Activated CD8-positive, alpha-beta memory T cell treated with anti-CD3 and anti-CD28 coated beads, Interleukin-2, amount 10 ng/mL, durations not matched to agents 7 days and 5 days (primary cell): ENCODE data around the gene CAMTA1. TPM values are rescaled to one million over a fixed set of nuclear protein-coding genes. Genes with fewer than 3 reads are reported as not detected.

Experiments used
- ATAC-seq: fragments of 150-1000 bp; cut with Tn5 transposase; one replicate; pipeline ENCODE4 v1.10.0; 2021; ENCODE audit warnings: moderate library complexity
- CTCF ChIA-PET: fragments of 350-600 bp; sonication (Branson Sonifier 250); formaldehyde crosslinking; loops from one replicate; lab custom pipeline; 2021; ENCODE audit warnings: antibody characterized with exemption; lab: Charles Lee
- DNase-seq: peaks from one replicate; pipeline ENCODE4 v3.0.0-alpha.2; 2020
- H3K27ac Mint-ChIP-seq: one replicate; pipeline ENCODE4 v1.8.0; 2021; ENCODE audit warnings: mild to moderate bottlenecking, mixed read lengths
- H3K27me3 Mint-ChIP-seq: one replicate; pipeline ENCODE4 v1.8.0; 2021; ENCODE audit warnings: mixed read lengths
- H3K36me3 Mint-ChIP-seq: one replicate; pipeline ENCODE4 v1.8.0; 2021; ENCODE audit warnings: mild to moderate bottlenecking, mixed read lengths
- H3K4me1 Mint-ChIP-seq: one replicate; pipeline ENCODE4 v1.8.0; 2021; ENCODE audit warnings: mixed read lengths
- H3K4me3 Mint-ChIP-seq: one replicate; pipeline ENCODE4 v1.8.0; 2021; ENCODE audit warnings: mild to moderate bottlenecking, moderate library complexity, mixed read lengths
- H3K9me3 Mint-ChIP-seq: one replicate; pipeline ENCODE4 v1.8.0; 2022; ENCODE audit warnings: low read depth, mixed read lengths
- total RNA-seq, 2 experiments: library from RNA; stranded (reverse); gene quantifications; one replicate each; pipeline ENCODE4 v1.2.3, GENCODE V29; 2021

The CAMTA1 gene
- total RNA-seq, 2 experiments from 2014 or later = 42.8 to 43.2 TPM

GRCh38 chr1:6976044-6976375 is 190.8 kb downstream of the CAMTA1 start:
- Mint-ChIP-seq H3K27me3 (peaks cover 5% of the 10 kb centered on the region), H3K4me3 (no peak overlapping the region), H3K36me3 (no peaks in the 10 kb centered on the region), H3K9me3 (no peaks in the 10 kb centered on the region), H3K27ac (no peak overlapping the region), H3K4me1 (no peaks in the 10 kb centered on the region)
- ATAC-seq (no peak), DNase-seq (no peak)
- CTCF ChIA-PET = no interaction called here

DNA sequence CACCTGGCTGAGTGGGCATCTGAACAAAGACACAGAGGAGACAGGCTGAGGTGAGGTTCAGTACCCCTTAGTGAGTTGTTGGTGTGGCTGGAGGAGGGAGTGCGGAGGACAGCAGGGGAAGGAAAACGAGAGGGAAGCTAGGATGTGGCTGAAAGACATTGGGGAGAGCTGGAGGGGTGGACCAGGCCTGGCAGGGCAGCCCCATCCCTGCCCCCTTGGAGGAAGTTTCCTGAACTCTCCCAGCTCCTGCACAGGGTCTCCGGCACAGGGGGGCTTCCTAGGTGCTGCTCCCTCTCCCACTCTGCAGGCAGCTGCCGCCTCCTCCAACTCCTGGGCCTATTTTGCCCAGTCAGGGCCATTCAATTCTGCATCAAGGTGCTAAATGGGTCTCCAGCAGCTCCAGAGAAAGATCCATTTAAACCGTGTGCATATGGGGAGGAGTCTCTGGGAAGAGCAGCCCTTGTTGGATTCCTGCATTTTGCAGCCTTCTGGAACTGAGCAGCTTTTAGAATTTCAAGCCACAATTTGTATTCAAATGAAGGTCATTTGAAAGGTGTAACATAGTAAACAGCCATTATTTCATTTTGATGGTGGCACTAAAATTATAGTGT is 193.9 kb downstream of the CAMTA1 start:
- Mint-ChIP-seq H3K27me3 (peaks cover 5% of the 10 kb centered on the region), H3K9me3 (no peaks in the 10 kb centered on the region), H3K27ac (no peak overlapping the region), H3K4me3 (no peak overlapping the region), H3K36me3 (no peaks in the 10 kb centered on the region), H3K4me1 (no peaks in the 10 kb centered on the region)
- CTCF ChIA-PET = no interaction called here
- DNase-seq (no peak), ATAC-seq (no peak)

DNA sequence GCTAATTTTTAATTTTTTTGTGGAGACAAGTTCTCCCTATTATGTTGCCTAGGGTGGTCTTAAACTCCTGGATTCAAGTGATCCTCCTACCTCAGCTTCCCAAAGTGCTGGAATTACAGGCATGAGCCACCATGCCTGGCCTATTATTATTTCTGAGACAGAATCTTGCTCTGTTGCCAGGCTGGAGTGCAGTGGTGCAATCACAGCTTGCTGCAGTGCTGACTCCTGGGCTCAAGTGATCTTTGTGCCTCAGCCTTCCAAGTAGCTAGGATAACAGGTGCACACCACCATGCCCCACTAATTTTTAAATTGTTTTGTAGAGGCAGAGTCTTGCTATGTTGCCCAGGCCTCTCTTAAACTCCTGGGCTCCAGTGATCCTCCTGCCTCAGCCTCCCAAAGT is 196.3 kb downstream of the CAMTA1 start:
- H3K4me1 Mint-ChIP-seq = no peaks in the 10 kb centered on the region
- H3K36me3 Mint-ChIP-seq = no peaks in the 10 kb centered on the region
- ATAC-seq (no peak), DNase-seq (no peak)
- peaks cover 2% of the 10 kb centered on the region for H3K27me3 Mint-ChIP-seq
- H3K27ac Mint-ChIP-seq = no peak overlapping the region
- H3K4me3 Mint-ChIP-seq = no peak overlapping the region
- no peaks in the 10 kb centered on the region for H3K9me3 Mint-ChIP-seq
- CTCF ChIA-PET = no interaction called here

DNA sequence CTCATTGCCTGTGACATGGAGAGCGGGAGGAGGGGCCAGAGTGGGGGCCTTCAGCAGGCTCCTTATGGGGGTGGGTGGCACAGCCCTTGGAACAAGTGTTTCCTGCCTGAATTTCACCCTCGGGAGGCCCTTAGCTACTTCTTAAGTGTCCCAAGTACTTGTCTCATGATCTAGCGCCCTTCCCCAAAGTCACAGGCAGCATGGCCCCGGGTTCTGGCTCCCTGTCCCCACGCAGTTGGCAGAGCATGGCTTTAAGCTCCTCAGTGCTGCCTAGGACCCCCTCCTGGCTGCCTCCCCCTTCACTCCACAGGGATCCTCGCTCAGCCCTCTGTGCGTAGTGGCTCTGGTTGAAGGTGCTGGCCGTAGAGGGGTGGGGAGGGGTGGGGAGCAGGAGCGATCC is 197.2 kb downstream of the CAMTA1 start:
- no peaks in the 10 kb centered on the region for H3K9me3 Mint-ChIP-seq
- H3K4me3 Mint-ChIP-seq = no peak overlapping the region
- no peak for DNase-seq
- no peak overlapping the region for H3K27ac Mint-ChIP-seq
- H3K27me3 Mint-ChIP-seq = peaks cover 2% of the 10 kb centered on the region
- H3K36me3 Mint-ChIP-seq = no peaks in the 10 kb centered on the region
- no peaks in the 10 kb centered on the region for H3K4me1 Mint-ChIP-seq
- CTCF ChIA-PET = no interaction called here
- no peak for ATAC-seq

DNA sequence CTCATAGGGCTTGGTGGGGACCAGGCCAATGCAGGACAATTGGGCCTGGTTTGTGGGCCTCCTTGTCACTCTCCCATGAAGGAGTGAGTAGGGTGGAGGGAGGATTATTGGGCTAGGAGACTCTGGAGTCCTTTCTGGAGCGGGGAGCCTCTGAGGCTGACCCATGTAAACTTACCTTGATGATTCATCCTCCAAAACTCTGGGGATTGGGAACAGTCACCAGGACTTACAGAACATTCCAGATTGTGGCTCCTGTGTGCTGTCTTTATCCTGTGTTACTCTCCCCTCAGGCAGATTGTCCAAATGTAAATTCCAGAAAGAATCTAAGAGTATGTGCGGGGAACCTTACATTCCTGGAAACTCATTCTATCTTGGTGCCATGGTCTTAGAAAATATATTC is 197.6 kb downstream of the CAMTA1 start:
- H3K4me1 Mint-ChIP-seq = no peaks in the 10 kb centered on the region
- no peaks in the 10 kb centered on the region for H3K36me3 Mint-ChIP-seq
- ATAC-seq (no peak), DNase-seq (no peak)
- no peak overlapping the region for H3K27ac Mint-ChIP-seq
- H3K9me3 Mint-ChIP-seq = no peaks in the 10 kb centered on the region
- H3K27me3 Mint-ChIP-seq = peaks cover 2% of the 10 kb centered on the region
- CTCF ChIA-PET = no interaction called here
- no peak overlapping the region for H3K4me3 Mint-ChIP-seq

- H3K4me1 Mint-ChIP-seq = no peaks in the 10 kb centered on the region
- CTCF ChIA-PET = no interaction called here
- DNase-seq = no peak
- no peaks in the 10 kb centered on the region for H3K9me3 Mint-ChIP-seq
- H3K27me3 Mint-ChIP-seq = peaks cover 3% of the 10 kb centered on the region
- H3K4me3 Mint-ChIP-seq = no peak overlapping the region
- H3K36me3 Mint-ChIP-seq = no peaks in the 10 kb centered on the region
- no peak for ATAC-seq
- no peak overlapping the region for H3K27ac Mint-ChIP-seq
Observed at GRCh38 chr1:6984536-6984935, 199.3 kb downstream of the CAMTA1 start.

DNA sequence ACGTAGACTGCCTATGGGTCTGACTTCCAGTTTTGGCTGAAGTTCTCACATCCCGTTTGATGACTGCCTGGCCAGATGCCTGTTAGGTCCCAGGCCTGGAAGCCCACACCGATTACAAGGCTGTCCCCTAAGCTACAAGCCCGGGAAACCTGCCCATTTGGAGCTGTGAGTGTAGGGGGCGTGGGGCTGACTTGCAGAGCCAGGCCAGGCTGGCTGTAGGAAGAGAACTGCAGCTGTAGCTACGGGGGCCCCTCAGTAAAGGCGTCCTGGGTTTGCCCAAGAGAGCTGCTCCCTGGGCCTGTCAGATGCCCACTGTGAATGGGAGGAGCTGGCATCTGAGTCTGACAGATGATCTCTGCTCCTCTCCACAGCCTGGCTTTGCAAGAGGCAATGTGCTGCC is 199.7 kb downstream of the CAMTA1 start:
- DNase-seq (no peak), ATAC-seq (no peak)
- H3K4me1 Mint-ChIP-seq = no peaks in the 10 kb centered on the region
- no peaks in the 10 kb centered on the region for H3K36me3 Mint-ChIP-seq
- no peaks in the 10 kb centered on the region for H3K9me3 Mint-ChIP-seq
- no peak overlapping the region for H3K27ac Mint-ChIP-seq
- H3K4me3 Mint-ChIP-seq = no peak overlapping the region
- peaks cover 8% of the 10 kb centered on the region for H3K27me3 Mint-ChIP-seq
- CTCF ChIA-PET = no interaction called here

- DNase-seq (no peak), ATAC-seq (no peak)
- Mint-ChIP-seq H3K27me3 (peaks cover 14% of the 10 kb centered on the region), H3K4me1 (no peaks in the 10 kb centered on the region), H3K27ac (no peak overlapping the region), H3K4me3 (no peak overlapping the region), H3K36me3 (no peaks in the 10 kb centered on the region), H3K9me3 (no peaks in the 10 kb centered on the region)
- CTCF ChIA-PET = interaction anchor here (0.6 kb wide), 1 partner anchor 14 kb away, joined by 3 read pairs; no protein-coding TSS in a partner anchor
Observed at GRCh38 chr1:6985549-6986276, 200.5 kb downstream of the CAMTA1 start.

GRCh38 chr1:6986281-6986680 is 201.0 kb downstream of the CAMTA1 start:
- no peak overlapping the region for H3K4me3 Mint-ChIP-seq
- H3K9me3 Mint-ChIP-seq = no peaks in the 10 kb centered on the region
- H3K27me3 Mint-ChIP-seq = peaks cover 16% of the 10 kb centered on the region
- CTCF ChIA-PET = interaction anchor here (0.6 kb wide), 1 partner anchor 14 kb away, joined by 3 read pairs; no protein-coding TSS in a partner anchor
- H3K4me1 Mint-ChIP-seq = no peaks in the 10 kb centered on the region
- no peak for DNase-seq
- no peak overlapping the region for H3K27ac Mint-ChIP-seq
- no peak for ATAC-seq
- H3K36me3 Mint-ChIP-seq = no peaks in the 10 kb centered on the region

DNA sequence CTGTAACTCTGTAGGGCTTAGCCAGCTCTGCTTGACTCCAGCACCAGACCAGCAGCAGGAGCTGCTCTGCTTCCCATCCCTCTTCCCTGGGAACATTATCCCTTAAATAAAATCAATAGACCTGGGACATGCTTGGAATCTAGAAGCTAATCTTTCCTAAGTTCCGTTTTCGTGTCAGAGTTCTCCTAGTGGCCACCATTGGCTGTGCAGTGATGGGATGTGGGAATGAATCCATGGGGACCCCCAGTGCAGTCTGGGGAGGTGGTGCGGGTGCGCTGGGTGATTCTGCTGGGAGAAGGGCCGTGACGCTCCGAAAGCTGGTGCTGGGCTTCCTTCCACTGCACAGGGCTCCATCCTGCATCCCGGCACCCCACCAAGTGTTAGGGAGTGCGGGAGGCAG is 202.7 kb downstream of the CAMTA1 start:
- Mint-ChIP-seq H3K4me3 (no peak overlapping the region), H3K4me1 (no peaks in the 10 kb centered on the region), H3K36me3 (no peaks in the 10 kb centered on the region), H3K27me3 (peaks cover 25% of the 10 kb centered on the region), H3K27ac (no peak overlapping the region), H3K9me3 (no peaks in the 10 kb centered on the region)
- CTCF ChIA-PET = no interaction called here
- ATAC-seq = no peak
- no peak for DNase-seq

- CTCF ChIA-PET = no interaction called here
- no peaks in the 10 kb centered on the region for H3K9me3 Mint-ChIP-seq
- no peak overlapping the region for H3K27ac Mint-ChIP-seq
- DNase-seq (no peak), ATAC-seq (no peak)
- H3K4me1 Mint-ChIP-seq = no peaks in the 10 kb centered on the region
- H3K36me3 Mint-ChIP-seq = no peaks in the 10 kb centered on the region
- peaks cover 32% of the 10 kb centered on the region for H3K27me3 Mint-ChIP-seq
- no peak overlapping the region for H3K4me3 Mint-ChIP-seq
Observed at GRCh38 chr1:6988796-6989195, 203.5 kb downstream of the CAMTA1 start.

DNA sequence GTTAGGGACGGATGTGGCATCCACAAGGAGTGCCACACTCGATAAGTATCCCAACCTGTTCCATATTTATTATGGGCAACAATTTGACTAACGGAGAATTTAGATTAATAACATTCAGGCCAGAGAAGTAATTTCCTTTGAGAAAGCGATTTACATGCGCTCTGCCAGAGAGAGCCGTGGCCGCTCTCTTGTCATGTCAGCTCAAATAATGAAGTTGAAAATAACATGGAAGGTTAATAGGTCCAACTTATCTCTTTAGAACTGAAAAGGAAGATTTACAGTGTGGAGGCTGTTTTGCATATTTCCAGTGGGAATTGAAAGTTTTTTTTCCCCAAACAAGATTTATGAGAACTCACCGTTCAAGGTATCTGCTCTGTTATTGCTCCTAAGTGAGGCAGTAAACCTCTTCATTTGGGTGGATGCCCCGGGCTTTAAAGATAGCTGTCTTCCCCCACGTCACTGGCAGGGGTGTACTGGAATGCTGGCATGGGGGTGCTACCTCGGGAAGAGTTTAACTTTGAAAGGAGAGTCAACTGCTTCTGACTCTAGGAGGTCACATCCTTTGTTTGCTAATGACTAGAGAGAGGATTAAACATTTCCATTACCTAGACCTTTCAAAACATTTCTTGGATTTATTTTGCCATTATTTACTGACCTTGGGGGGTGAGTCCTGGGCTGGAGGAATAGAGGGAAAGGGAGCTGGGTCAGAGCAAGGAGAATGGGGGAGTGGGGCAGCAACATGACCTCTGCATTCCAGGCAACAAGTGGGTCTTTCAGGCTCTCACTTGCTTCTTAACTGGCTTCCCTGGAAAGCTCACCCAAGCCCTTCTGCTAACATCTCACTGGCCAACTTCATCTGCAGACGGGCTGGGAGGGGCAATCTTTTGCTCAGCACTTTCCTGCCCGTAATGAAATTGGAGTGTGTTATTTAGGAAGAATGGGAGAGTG is 204.2 kb downstream of the CAMTA1 start:
- ATAC-seq = no peak
- no peak overlapping the region for H3K4me3 Mint-ChIP-seq
- H3K9me3 Mint-ChIP-seq = no peaks in the 10 kb centered on the region
- peaks cover 37% of the 10 kb centered on the region for H3K27me3 Mint-ChIP-seq
- no peaks in the 10 kb centered on the region for H3K4me1 Mint-ChIP-seq
- no peak for DNase-seq
- no peaks in the 10 kb centered on the region for H3K36me3 Mint-ChIP-seq
- H3K27ac Mint-ChIP-seq = no peak overlapping the region
- CTCF ChIA-PET = no interaction called here

GRCh38 chr1:6991266-6991665 is 206.0 kb downstream of the CAMTA1 start:
- H3K4me1 Mint-ChIP-seq = peaks cover 3% of the 10 kb centered on the region
- H3K27me3 Mint-ChIP-seq = peaks cover 49% of the 10 kb centered on the region
- CTCF ChIA-PET = no interaction called here
- H3K4me3 Mint-ChIP-seq = no peak overlapping the region
- no peaks in the 10 kb centered on the region for H3K9me3 Mint-ChIP-seq
- no peak overlapping the region for H3K27ac Mint-ChIP-seq
- DNase-seq (no peak), ATAC-seq (no peak)
- no peaks in the 10 kb centered on the region for H3K36me3 Mint-ChIP-seq
